ENCODE results near the gene TIMM8B.

GRCh38 chr11:112037527-112037926 lies 49.0 kb downstream of the TIMM8B start:
- TF ChIP-seq CTCF (conservative IDR thresholded peaks at IDR 0.05; ENCODE audit: low read length) (no peak), EZH2phosphoT487 (IDR thresholded peaks at IDR 0.05; ENCODE audit: borderline replicate concordance) (no peak)

Data from Loucy (cell line).